GM19468 (cell line): Measurements from ENCODE around the gene PDCD1LG2.

Experiments used
- ATAC-seq: cut with Tn5 transposase; IDR thresholded peaks from one replicate; pipeline ENCODE4 v1.9.1; 2021; ENCODE audit warnings: mild to moderate bottlenecking, moderate library complexity, moderate number of reproducible peaks; ENCODE audit not compliant: unreplicated experiment; ENCODE audit errors: extremely low read depth

PDCD1LG2 gene

GRCh38 chr9:5518937-5519319 is 8.6 kb downstream of the PDCD1LG2 start:
- no peak for ATAC-seq

- ATAC-seq, result no peak
Observed at GRCh38 chr9:5524090-5524489, 13.8 kb downstream of the PDCD1LG2 start.

- ATAC-seq, result no peak
Observed at GRCh38 chr9:5529683-5530221, 19.4 kb downstream of the PDCD1LG2 start.

- no peak for ATAC-seq
Observed at GRCh38 chr9:5531101-5531882, 21.0 kb downstream of the PDCD1LG2 start.

GRCh38 chr9:5532306-5532705 is 22.0 kb downstream of the PDCD1LG2 start:
- ATAC-seq, result no peak

- no peak for ATAC-seq
Observed at GRCh38 chr9:5532790-5533189, 22.5 kb downstream of the PDCD1LG2 start.

- no peak for ATAC-seq
Observed at GRCh38 chr9:5536684-5537083, 26.4 kb downstream of the PDCD1LG2 start.

GRCh38 chr9:5543875-5544702 is 33.8 kb downstream of the PDCD1LG2 start:
- no peak for ATAC-seq

- no peak for ATAC-seq
Observed at GRCh38 chr9:5549658-5550650, 39.6 kb downstream of the PDCD1LG2 start.

- ATAC-seq, result no peak
Observed at GRCh38 chr9:5551368-5552150, 41.2 kb downstream of the PDCD1LG2 start.

- ATAC-seq, result no peak
Observed at GRCh38 chr9:5552301-5552700, 42.0 kb downstream of the PDCD1LG2 start.

- no peak for ATAC-seq
Observed at GRCh38 chr9:5553211-5553610, 42.9 kb downstream of the PDCD1LG2 start.

GRCh38 chr9:5554254-5554653 is 43.9 kb downstream of the PDCD1LG2 start:
- ATAC-seq, result peak; percentile 35

GRCh38 chr9:5556101-5556705 is 45.9 kb downstream of the PDCD1LG2 start:
- ATAC-seq, result no peak

- ATAC-seq, result peak; percentile 54
Observed at GRCh38 chr9:5557606-5558587, 47.6 kb downstream of the PDCD1LG2 start.

GRCh38 chr9:5559659-5560058 is 49.3 kb downstream of the PDCD1LG2 start:
- no peak for ATAC-seq

GRCh38 chr9:5560443-5561100 is 50.2 kb downstream of the PDCD1LG2 start:
- ATAC-seq, result no peak
